GM23338 (cell line): Measurements from ENCODE around the gene KRT85.

Experiments
- CREB1 ChIP-seq: fragments of 250-450 bp; sonication (Bioruptor Pico); IDR thresholded peaks from 2 replicates; pipeline ENCODE4 v1.5.0; 2020; ENCODE audit warnings: low read depth, mild to moderate bottlenecking, moderate library complexity
- EZH2 ChIP-seq: fragments of 200-600 bp; sonication (generic); IDR thresholded peaks from one replicate; pipeline ENCODE4 v1.8.0; 2017; ENCODE audit warnings: antibody characterized with exemption, mild to moderate bottlenecking, low read depth; ENCODE audit not compliant: unreplicated experiment
- EZH2phosphoT487 ChIP-seq: fragments of 200-600 bp; sonication (generic); IDR thresholded peaks from one replicate; pipeline ENCODE4 v1.8.1; 2018; ENCODE audit warnings: antibody characterized with exemption; ENCODE audit not compliant: unreplicated experiment
- JUNB ChIP-seq: IDR thresholded peaks from one replicate; pipeline ENCODE4 v1.6.1; 2016; ENCODE audit warnings: antibody characterized with exemption; ENCODE audit not compliant: unreplicated experiment
- NANOG ChIP-seq: IDR thresholded peaks from 2 replicates; pipeline ENCODE4 v1.6.1; 2016; ENCODE audit warnings: antibody characterized with exemption, borderline replicate concordance
- POLR2AphosphoS5 ChIP-seq: IDR thresholded peaks from 2 replicates; pipeline ENCODE4 v1.6.1; 2016; ENCODE audit warnings: antibody characterized with exemption, low read depth
- STAT1 ChIP-seq: IDR thresholded peaks from one replicate; pipeline ENCODE4 v1.6.1; 2016; ENCODE audit warnings: antibody characterized with exemption; ENCODE audit not compliant: unreplicated experiment
- ZNF114 ChIP-seq: fragments of 250-450 bp; sonication (Bioruptor Pico); IDR thresholded peaks from 2 replicates; pipeline ENCODE4 v1.5.0; 2020; ENCODE audit warnings: mild to moderate bottlenecking, moderate library complexity
- ZNF331 ChIP-seq: fragments of 250-450 bp; sonication (Bioruptor Pico); IDR thresholded peaks from 2 replicates; pipeline ENCODE4 v1.5.0; 2020; ENCODE audit warnings: low read depth, mild to moderate bottlenecking, moderate library complexity
- TF ChIP-seq, protein P1 (sequence below), 2 experiments: fragments of 200-600 bp in 1 of 2; sonication (generic) in 1 of 2; conservative IDR thresholded peaks; 2 replicates each; pipeline versions ENCODE4 v1.5.1 to v1.6.1; 2016 to 2017; ENCODE audit warnings: antibody characterized with exemption in 2 of 2, low read depth in 2 of 2, mild to moderate bottlenecking in 2 of 2, moderate library complexity in 1 of 2
- TF ChIP-seq, protein P2 (sequence below): IDR thresholded peaks from 2 replicates; pipeline ENCODE4 v1.6.1; 2016; ENCODE audit warnings: antibody characterized with exemption
- TF ChIP-seq, protein P3 (sequence below): IDR thresholded peaks from one replicate; pipeline ENCODE4 v1.6.1; 2018; ENCODE audit warnings: antibody characterized with exemption; ENCODE audit not compliant: unreplicated experiment
- TF ChIP-seq, protein P4 (sequence below): fragments of 250-450 bp; sonication (Bioruptor Pico); IDR thresholded peaks from 2 replicates; pipeline ENCODE4 v1.5.0; 2020; ENCODE audit warnings: mild to moderate bottlenecking, moderate library complexity

DNA sequence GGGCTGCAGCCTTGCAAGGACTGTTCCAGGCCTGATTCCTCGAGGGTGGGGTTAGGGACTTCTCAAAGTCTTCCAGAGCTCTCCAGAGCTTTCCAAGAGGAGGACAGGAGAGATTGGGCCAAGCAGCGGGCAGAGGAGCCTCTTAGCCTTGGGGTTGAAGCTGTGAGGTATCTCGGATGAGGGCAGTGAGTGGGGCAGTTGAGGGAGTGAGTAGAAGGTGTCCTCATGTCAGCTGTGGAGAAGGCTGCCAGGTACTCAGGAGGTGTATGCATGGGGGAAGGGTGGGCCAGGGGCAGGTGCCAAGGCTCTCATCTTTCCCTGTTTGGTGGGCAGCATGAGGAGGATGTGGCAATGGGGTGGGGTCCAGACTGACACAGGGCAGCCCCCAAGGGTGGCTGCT is 53.8 kb downstream of the KRT85 start:
- TF ChIP-seq, protein P1, sequence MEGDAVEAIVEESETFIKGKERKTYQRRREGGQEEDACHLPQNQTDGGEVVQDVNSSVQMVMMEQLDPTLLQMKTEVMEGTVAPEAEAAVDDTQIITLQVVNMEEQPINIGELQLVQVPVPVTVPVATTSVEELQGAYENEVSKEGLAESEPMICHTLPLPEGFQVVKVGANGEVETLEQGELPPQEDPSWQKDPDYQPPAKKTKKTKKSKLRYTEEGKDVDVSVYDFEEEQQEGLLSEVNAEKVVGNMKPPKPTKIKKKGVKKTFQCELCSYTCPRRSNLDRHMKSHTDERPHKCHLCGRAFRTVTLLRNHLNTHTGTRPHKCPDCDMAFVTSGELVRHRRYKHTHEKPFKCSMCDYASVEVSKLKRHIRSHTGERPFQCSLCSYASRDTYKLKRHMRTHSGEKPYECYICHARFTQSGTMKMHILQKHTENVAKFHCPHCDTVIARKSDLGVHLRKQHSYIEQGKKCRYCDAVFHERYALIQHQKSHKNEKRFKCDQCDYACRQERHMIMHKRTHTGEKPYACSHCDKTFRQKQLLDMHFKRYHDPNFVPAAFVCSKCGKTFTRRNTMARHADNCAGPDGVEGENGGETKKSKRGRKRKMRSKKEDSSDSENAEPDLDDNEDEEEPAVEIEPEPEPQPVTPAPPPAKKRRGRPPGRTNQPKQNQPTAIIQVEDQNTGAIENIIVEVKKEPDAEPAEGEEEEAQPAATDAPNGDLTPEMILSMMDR (conservative IDR thresholded peaks at IDR 0.05; ENCODE audit: low read depth in 2 of 2): no peak
- TF ChIP-seq POLR2AphosphoS5 (no peak), JUNB (no peak), STAT1 (no peak), EZH2 (no peak), CREB1 (CRISPR knock-in tag) (no peak), EZH2phosphoT487 (no peak), ZNF114 (CRISPR knock-in tag) (no peak), ZNF331 (CRISPR knock-in tag) (no peak), NANOG (no peak)
- TF ChIP-seq, protein P2, sequence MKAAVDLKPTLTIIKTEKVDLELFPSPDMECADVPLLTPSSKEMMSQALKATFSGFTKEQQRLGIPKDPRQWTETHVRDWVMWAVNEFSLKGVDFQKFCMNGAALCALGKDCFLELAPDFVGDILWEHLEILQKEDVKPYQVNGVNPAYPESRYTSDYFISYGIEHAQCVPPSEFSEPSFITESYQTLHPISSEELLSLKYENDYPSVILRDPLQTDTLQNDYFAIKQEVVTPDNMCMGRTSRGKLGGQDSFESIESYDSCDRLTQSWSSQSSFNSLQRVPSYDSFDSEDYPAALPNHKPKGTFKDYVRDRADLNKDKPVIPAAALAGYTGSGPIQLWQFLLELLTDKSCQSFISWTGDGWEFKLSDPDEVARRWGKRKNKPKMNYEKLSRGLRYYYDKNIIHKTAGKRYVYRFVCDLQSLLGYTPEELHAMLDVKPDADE: no peak
- TF ChIP-seq, protein P3, sequence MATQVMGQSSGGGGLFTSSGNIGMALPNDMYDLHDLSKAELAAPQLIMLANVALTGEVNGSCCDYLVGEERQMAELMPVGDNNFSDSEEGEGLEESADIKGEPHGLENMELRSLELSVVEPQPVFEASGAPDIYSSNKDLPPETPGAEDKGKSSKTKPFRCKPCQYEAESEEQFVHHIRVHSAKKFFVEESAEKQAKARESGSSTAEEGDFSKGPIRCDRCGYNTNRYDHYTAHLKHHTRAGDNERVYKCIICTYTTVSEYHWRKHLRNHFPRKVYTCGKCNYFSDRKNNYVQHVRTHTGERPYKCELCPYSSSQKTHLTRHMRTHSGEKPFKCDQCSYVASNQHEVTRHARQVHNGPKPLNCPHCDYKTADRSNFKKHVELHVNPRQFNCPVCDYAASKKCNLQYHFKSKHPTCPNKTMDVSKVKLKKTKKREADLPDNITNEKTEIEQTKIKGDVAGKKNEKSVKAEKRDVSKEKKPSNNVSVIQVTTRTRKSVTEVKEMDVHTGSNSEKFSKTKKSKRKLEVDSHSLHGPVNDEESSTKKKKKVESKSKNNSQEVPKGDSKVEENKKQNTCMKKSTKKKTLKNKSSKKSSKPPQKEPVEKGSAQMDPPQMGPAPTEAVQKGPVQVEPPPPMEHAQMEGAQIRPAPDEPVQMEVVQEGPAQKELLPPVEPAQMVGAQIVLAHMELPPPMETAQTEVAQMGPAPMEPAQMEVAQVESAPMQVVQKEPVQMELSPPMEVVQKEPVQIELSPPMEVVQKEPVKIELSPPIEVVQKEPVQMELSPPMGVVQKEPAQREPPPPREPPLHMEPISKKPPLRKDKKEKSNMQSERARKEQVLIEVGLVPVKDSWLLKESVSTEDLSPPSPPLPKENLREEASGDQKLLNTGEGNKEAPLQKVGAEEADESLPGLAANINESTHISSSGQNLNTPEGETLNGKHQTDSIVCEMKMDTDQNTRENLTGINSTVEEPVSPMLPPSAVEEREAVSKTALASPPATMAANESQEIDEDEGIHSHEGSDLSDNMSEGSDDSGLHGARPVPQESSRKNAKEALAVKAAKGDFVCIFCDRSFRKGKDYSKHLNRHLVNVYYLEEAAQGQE: no peak
- TF ChIP-seq, protein P4, sequence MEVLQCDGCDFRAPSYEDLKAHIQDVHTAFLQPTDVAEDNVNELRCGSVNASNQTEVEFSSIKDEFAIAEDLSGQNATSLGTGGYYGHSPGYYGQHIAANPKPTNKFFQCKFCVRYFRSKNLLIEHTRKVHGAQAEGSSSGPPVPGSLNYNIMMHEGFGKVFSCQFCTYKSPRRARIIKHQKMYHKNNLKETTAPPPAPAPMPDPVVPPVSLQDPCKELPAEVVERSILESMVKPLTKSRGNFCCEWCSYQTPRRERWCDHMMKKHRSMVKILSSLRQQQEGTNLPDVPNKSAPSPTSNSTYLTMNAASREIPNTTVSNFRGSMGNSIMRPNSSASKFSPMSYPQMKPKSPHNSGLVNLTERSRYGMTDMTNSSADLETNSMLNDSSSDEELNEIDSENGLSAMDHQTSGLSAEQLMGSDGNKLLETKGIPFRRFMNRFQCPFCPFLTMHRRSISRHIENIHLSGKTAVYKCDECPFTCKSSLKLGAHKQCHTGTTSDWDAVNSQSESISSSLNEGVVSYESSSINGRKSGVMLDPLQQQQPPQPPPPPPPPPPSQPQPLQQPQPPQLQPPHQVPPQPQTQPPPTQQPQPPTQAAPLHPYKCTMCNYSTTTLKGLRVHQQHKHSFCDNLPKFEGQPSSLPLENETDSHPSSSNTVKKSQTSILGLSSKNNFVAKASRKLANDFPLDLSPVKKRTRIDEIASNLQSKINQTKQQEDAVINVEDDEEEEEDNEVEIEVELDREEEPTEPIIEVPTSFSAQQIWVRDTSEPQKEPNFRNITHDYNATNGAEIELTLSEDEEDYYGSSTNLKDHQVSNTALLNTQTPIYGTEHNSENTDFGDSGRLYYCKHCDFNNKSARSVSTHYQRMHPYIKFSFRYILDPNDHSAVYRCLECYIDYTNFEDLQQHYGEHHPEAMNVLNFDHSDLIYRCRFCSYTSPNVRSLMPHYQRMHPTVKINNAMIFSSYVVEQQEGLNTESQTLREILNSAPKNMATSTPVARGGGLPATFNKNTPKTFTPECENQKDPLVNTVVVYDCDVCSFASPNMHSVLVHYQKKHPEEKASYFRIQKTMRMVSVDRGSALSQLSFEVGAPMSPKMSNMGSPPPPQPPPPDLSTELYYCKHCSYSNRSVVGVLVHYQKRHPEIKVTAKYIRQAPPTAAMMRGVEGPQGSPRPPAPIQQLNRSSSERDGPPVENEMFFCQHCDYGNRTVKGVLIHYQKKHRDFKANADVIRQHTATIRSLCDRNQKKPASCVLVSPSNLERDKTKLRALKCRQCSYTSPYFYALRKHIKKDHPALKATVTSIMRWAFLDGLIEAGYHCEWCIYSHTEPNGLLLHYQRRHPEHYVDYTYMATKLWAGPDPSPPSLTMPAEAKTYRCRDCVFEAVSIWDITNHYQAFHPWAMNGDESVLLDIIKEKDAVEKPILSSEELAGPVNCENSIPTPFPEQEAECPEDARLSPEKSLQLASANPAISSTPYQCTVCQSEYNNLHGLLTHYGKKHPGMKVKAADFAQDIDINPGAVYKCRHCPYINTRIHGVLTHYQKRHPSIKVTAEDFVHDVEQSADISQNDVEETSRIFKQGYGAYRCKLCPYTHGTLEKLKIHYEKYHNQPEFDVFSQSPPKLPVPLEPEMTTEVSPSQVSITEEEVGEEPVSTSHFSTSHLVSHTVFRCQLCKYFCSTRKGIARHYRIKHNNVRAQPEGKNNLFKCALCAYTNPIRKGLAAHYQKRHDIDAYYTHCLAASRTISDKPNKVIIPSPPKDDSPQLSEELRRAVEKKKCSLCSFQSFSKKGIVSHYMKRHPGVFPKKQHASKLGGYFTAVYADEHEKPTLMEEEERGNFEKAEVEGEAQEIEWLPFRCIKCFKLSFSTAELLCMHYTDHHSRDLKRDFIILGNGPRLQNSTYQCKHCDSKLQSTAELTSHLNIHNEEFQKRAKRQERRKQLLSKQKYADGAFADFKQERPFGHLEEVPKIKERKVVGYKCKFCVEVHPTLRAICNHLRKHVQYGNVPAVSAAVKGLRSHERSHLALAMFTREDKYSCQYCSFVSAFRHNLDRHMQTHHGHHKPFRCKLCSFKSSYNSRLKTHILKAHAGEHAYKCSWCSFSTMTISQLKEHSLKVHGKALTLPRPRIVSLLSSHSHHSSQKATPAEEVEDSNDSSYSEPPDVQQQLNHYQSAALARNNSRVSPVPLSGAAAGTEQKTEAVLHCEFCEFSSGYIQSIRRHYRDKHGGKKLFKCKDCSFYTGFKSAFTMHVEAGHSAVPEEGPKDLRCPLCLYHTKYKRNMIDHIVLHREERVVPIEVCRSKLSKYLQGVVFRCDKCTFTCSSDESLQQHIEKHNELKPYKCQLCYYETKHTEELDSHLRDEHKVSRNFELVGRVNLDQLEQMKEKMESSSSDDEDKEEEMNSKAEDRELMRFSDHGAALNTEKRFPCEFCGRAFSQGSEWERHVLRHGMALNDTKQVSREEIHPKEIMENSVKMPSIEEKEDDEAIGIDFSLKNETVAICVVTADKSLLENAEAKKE (CRISPR knock-in tag): no peak
